Left kidney (tissue), 2 donors: Measurements from ENCODE around the gene PRR22. TPM values are rescaled to one million over a fixed set of nuclear protein-coding genes. Genes with fewer than 3 reads are reported as not detected.
A peak's percentile ranks its signal among the peaks of the same experiment; 100 is the strongest.

ENCODE experiments used
- DNase-seq: peaks from one replicate; pipeline ENCODE4 v3.0.0-alpha.2; 2013
- polyA plus RNA-seq: library from polyadenylated mRNA; unstranded; fragments of 120-200 nt; gene quantifications from one replicate; pipeline ENCODE4 v1.2.1, GENCODE V29; 2013; ENCODE audit not compliant: insufficient read length

PRR22 gene
- polyA plus RNA-seq, 1 donor: 2.8 TPM

- no peak for DNase-seq
These were observed 30.3 kb upstream of the PRR22 start for GRCh38 chr19:5814852-5815246.

- no peak for DNase-seq
These were observed 29.7 kb upstream of the PRR22 start for GRCh38 chr19:5814123-5814851.

- no peak for DNase-seq
These were observed 26.6 kb upstream of the PRR22 start for GRCh38 chr19:5811117-5811516.

GRCh38 chr19:5809469-5809868 is 24.9 kb upstream of the PRR22 start:
- DNase-seq: no peak

DNA sequence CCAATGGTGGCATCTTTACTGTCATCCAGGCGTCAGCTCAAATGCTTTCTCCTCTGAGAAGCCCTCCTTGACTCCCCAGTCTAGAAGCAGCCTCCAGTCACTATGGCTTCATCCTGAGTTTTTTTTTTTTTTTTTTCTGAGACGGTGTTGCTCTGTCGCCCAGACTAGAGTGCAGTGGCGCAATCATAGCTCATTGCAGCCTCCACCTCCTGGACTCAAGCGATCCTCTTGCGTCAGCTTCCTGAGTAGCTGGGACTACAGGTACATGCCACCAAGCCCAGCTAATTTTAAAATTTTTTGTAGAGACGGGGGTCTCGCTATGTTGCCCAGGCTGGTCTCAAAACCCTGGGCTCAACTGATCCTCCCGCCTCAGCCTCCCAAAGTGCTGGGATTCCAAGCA is 24.5 kb upstream of the PRR22 start:
- no peak for DNase-seq

GRCh38 chr19:5808120-5808816 is 23.7 kb upstream of the PRR22 start:
- DNase-seq: no peak

DNA sequence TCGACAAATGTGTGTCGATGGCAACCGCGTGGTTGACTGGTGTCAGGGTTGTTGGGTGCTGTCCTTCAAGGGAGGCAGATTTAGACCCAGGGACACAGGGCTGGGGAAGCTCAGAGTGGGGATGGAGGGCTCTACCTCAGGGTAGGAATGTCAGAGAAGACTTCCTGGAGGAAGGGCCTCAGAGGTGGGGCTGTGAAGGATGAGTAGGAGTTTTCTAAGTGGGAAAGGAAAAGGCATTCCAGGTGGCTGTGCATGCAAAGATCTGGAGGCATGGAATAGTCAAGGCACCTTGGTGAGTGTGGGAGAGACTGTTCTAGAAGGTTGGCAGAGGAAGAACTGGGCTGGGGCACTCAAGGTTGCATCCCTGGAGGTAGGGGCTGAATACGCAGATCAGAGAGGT is 22.4 kb upstream of the PRR22 start:
- no peak for DNase-seq

GRCh38 chr19:5806133-5806489 is 21.6 kb upstream of the PRR22 start:
- no peak for DNase-seq

DNA sequence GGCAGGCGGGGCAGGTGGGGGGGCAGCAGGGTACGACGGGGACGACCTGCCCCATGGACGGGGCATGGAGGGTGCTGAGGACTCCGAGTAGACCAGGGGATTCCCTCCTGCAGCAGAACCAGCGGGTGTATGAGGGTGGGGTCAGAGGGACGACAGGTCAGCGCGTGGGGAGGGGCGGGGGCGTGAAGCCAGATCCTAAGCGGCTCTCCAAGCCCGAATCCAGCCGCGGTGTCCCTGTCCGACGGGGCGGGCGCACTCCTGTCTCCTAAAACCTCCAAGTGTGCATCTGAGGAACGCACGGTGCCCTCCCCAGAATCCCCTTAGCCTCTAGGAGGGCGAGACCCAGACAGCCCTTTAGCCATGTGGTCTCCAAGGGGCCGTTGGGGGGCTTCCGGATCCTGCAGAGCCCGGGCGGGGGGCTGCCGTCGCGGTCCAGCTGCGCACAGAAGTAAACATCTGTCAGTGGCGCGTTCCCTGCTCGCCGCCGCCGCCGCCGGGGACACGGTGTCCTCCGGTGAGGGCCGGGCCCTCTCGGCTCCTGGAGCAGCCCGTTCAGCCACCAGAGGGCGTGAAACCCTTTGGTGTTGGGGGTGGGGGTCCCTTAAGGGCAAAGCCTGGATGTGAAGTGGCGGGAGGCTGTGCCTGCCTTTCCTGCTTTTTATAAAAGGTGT is 21.1 kb upstream of the PRR22 start:
- DNase-seq: peak; percentile 86

GRCh38 chr19:5804516-5805461 is 20.2 kb upstream of the PRR22 start, which contains the start of gene NRTN:
NRTN (plus strand) TSS chr19:5805067; CDS start chr19:5824166, 19,099 bp downstream.
- no peak for DNase-seq

GRCh38 chr19:5803752-5804515 is 19.4 kb upstream of the PRR22 start:
- DNase-seq: peak; percentile 93

DNA sequence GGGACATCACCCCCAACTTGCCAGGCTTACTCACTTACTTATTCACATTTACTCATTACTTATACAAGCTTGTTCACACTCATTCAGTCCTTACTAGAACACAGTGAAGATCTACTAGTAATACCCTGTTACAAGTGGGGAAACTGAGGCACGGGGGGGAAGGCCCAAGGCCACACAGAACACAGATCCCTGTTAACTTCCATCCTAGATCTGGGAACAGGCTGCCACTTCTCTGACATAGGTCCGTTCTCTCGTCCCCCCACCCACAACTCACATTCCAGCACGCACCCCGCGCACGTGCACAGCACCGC is 18.9 kb upstream of the PRR22 start:
- no peak for DNase-seq

GRCh38 chr19:5801796-5802619 is 17.5 kb upstream of the PRR22 start:
- peak; percentile 67 for DNase-seq

- no peak for DNase-seq
These were observed 16.1 kb upstream of the PRR22 start for GRCh38 chr19:5800361-5801270.

- no peak for DNase-seq
These were observed 15.0 kb upstream of the PRR22 start for GRCh38 chr19:5799247-5800241.

GRCh38 chr19:5798244-5798643 is 13.7 kb upstream of the PRR22 start:
- DNase-seq: no peak

DNA sequence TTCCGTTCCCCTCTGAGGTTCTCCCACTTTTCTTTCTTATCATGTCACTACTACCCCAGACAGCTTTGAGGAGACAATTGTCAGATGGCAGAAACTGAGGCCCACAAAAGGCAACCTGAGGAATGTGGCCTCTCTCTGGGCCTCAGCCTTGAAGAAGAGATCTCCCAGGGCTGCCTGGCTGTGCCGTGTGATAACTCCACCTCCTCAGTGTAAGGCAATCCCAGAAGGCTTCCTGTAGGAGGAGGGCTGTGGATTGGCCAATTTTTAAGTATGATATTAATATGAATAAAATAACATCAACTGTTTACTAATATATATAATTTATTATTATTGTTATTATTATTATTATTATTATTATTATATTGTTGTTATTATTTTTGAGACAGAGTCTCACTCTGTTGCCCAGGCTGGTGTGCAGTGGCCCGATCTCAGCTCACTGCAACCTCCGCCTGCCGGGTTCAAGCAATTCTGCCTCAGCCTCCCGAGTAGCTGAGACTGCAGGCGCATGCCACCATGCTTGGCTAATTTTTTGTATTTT is 10.9 kb upstream of the PRR22 start:
- no peak for DNase-seq

- no peak for DNase-seq
These were observed 8.6 kb upstream of the PRR22 start for GRCh38 chr19:5793188-5793587.
